ENCODE measurements around the gene BRIP1.

- no peak for TF ChIP-seq CTCF (conservative IDR thresholded peaks at IDR 0.05; ENCODE audit: low read depth, low read length)
- TF ChIP-seq EZH2 (IDR thresholded peaks at IDR 0.05; ENCODE audit: borderline replicate concordance, low read depth, low read length, poor library complexity, severe bottlenecking) = no peak
Observed at GRCh38 chr17:61736438-61736837, 126.9 kb downstream of the BRIP1 start.

Measured in A673 (cell line).